Measurements from ENCODE around the gene FXYD7.
"Not testable (repeated sequence)": the region's sequence is repeated elsewhere in the genome, so short reads cannot be mapped to it uniquely, and the experiment has no call there.

FXYD7 gene

GRCh38 chr19:35165200-35166058 lies 22.4 kb downstream of the FXYD7 start:
- DNase-seq (ENCODE audit: low read depth) = no peak

- DNase-seq (ENCODE audit: low read depth) = no peak
Measured at GRCh38 chr19:35166100-35167063, 23.3 kb downstream of the FXYD7 start.

- DNase-seq (ENCODE audit: low read depth) = no peak
Measured at GRCh38 chr19:35167251-35168119, 24.4 kb downstream of the FXYD7 start.

- no peak for DNase-seq (ENCODE audit: low read depth)
Measured at GRCh38 chr19:35168196-35168595, 25.1 kb downstream of the FXYD7 start.

GRCh38 chr19:35169221-35169995 lies 26.4 kb downstream of the FXYD7 start:
- DNase-seq (ENCODE audit: low read depth) = no peak

GRCh38 chr19:35170359-35171061 lies 27.5 kb downstream of the FXYD7 start:
- DNase-seq (ENCODE audit: low read depth) = no peak

GRCh38 chr19:35171730-35172129 lies 28.7 kb downstream of the FXYD7 start:
- no peak for DNase-seq (ENCODE audit: low read depth)

- no peak for DNase-seq (ENCODE audit: low read depth)
Measured at GRCh38 chr19:35174226-35174625, 31.2 kb downstream of the FXYD7 start.

GRCh38 chr19:35176181-35176570 lies 33.1 kb downstream of the FXYD7 start:
- DNase-seq (ENCODE audit: low read depth) = no peak

- DNase-seq (ENCODE audit: low read depth) = no peak
Measured at GRCh38 chr19:35177377-35178274, 34.6 kb downstream of the FXYD7 start.

- DNase-seq (ENCODE audit: low read depth) = no peak
Measured at GRCh38 chr19:35178701-35179100, 35.6 kb downstream of the FXYD7 start.

GRCh38 chr19:35179830-35180229 lies 36.8 kb downstream of the FXYD7 start:
- no peak for DNase-seq (ENCODE audit: low read depth)

GRCh38 chr19:35181387-35181786 lies 38.3 kb downstream of the FXYD7 start:
- no peak for DNase-seq (ENCODE audit: low read depth)

GRCh38 chr19:35184267-35184666 lies 41.2 kb downstream of the FXYD7 start:
- no peak for DNase-seq (ENCODE audit: low read depth)

- DNase-seq (ENCODE audit: low read depth) = no peak
Measured at GRCh38 chr19:35184884-35185283, 41.8 kb downstream of the FXYD7 start.

- DNase-seq (ENCODE audit: low read depth) = no peak
Measured at GRCh38 chr19:35194012-35194984, 51.2 kb downstream of the FXYD7 start.

GRCh38 chr19:35195830-35196229 lies 52.8 kb downstream of the FXYD7 start:
- DNase-seq (ENCODE audit: low read depth) = no peak

GRCh38 chr19:35196861-35197260 lies 53.8 kb downstream of the FXYD7 start:
- not testable (repeated sequence) for DNase-seq (ENCODE audit: low read depth)
